CD4-positive, CD25-positive, alpha-beta regulatory T cell (primary cell): ENCODE measurements around the gene RAMACL. TPM values are rescaled to one million over a fixed set of nuclear protein-coding genes. Genes with fewer than 3 reads are reported as not detected.
"Not testable (repeated sequence)": the region's sequence is repeated elsewhere in the genome, so short reads cannot be mapped to it uniquely, and the experiment has no call there.

Experiments
- ATAC-seq, 2 donors: fragments of 150-1000 bp; cut with Tn5 transposase; one replicate each; pipeline ENCODE4 v1.10.0; 2021; ENCODE audit warnings: low read depth in 2 of 2, moderate number of reproducible peaks in 2 of 2, moderate library complexity in 1 of 2
- DNase-seq, 3 donors: peaks; one replicate each; pipeline versions ENCODE4 v3.0.0 to v3.0.0-alpha.2; 2012 to 2022; ENCODE audit warnings: mixed read lengths in 1 of 3
- H3K27ac ChIP-seq: one replicate; pipeline ENCODE4 v1.7.0; 2013; ENCODE audit warnings: mild to moderate bottlenecking, low read length; ENCODE audit not compliant: insufficient read depth, poor library complexity, severe bottlenecking
- H3K27me3 ChIP-seq: one replicate; pipeline ENCODE4 v1.7.0; 2013; ENCODE audit warnings: low read length; ENCODE audit not compliant: control insufficient read depth, insufficient read depth
- H3K36me3 ChIP-seq: one replicate; pipeline ENCODE4 v1.7.0; 2013; ENCODE audit warnings: mild to moderate bottlenecking, low read length, moderate library complexity; ENCODE audit not compliant: control insufficient read depth, insufficient read depth
- H3K4me1 ChIP-seq: 2 replicates; pipeline ENCODE4 v1.7.0; 2013; ENCODE audit warnings: mild to moderate bottlenecking, low read length; ENCODE audit not compliant: insufficient read depth, control insufficient read depth, poor library complexity, severe bottlenecking
- H3K4me3 ChIP-seq: one replicate; pipeline ENCODE4 v1.7.0; 2013; ENCODE audit warnings: low read depth, mild to moderate bottlenecking, low read length, moderate library complexity
- H3K9me3 ChIP-seq, 2 experiments: 1 replicate in 1 of 2; 2 replicates in 1 of 2; pipeline ENCODE4 v1.7.0; 2013; ENCODE audit warnings: low read length in 2 of 2, mild to moderate bottlenecking in 1 of 2, moderate library complexity in 1 of 2; ENCODE audit not compliant: control insufficient read depth in 2 of 2
- H3K27ac Mint-ChIP-seq, 3 donors: one replicate each; pipeline ENCODE4 v1.8.0; 2020 to 2022; ENCODE audit warnings: mild to moderate bottlenecking in 3 of 3, mixed read lengths in 3 of 3, moderate library complexity in 2 of 3
- H3K27me3 Mint-ChIP-seq: one replicate; pipeline ENCODE4 v1.8.0; 2022; ENCODE audit warnings: mild to moderate bottlenecking, mixed read lengths
- H3K36me3 Mint-ChIP-seq: one replicate; pipeline ENCODE4 v1.8.0; 2020; ENCODE audit warnings: mixed read lengths
- H3K4me1 Mint-ChIP-seq, 4 donors: one replicate each; pipeline ENCODE4 v1.8.0; 2020 to 2022; ENCODE audit warnings: mixed read lengths in 4 of 4, mild to moderate bottlenecking in 1 of 4
- H3K4me3 Mint-ChIP-seq, 4 donors: one replicate each; pipeline ENCODE4 v1.8.0; 2020 to 2022; ENCODE audit warnings: mild to moderate bottlenecking in 4 of 4, mixed read lengths in 4 of 4, moderate library complexity in 3 of 4
- H3K9me3 Mint-ChIP-seq, 7 donors: one replicate each; pipeline ENCODE4 v1.8.0; 2020 to 2022; ENCODE audit warnings: mixed read lengths in 7 of 7, mild to moderate bottlenecking in 3 of 7, moderate library complexity in 2 of 7
- polyA plus RNA-seq, 4 donors: library from polyadenylated mRNA; unstranded; fragments of 300-500 nt; fragmentation: Illumina TruSeq; gene quantifications; one replicate each; pipeline ENCODE4 v1.2.3, GENCODE V29; 2021
- total RNA-seq: library from RNA; stranded (reverse); gene quantifications from one replicate; pipeline ENCODE4 v1.2.3, GENCODE V29; 2022

The RAMACL gene
- 0.52 TPM for total RNA-seq
- polyA plus RNA-seq = under 1 TPM; 0.16 to 0.35 (median 0.30) TPM

GRCh38 chr6:166586424-166587156, at the start of gene RAMACL:
RAMACL (minus strand) TSS chr6:166586678; CDS start chr6:166586477, 201 bp downstream.
- peak within 1 kb of the TSS in 1 of 3 donors; percentile 60 for H3K27ac Mint-ChIP-seq

GRCh38 chr6:166635013-166635970, 48.8 kb upstream of the RAMACL start:
- H3K27me3 Mint-ChIP-seq = peaks cover 41% of the 10 kb centered on the region
- peaks cover 0 to 8% (median 3%) of the 10 kb centered on the region in 4 donors for H3K4me1 Mint-ChIP-seq
- no peaks in the 10 kb centered on the region for H3K9me3 Mint-ChIP-seq
- no peak overlapping the region for H3K27ac Mint-ChIP-seq
- ATAC-seq (no peak), DNase-seq (no peak)
- Histone ChIP-seq H3K4me3 (no peak overlapping the region), H3K9me3 (no peaks in the 10 kb centered on the region), H3K27ac (no peak overlapping the region), H3K36me3 (no peaks in the 10 kb centered on the region), H3K4me1 (peaks cover 1% of the 10 kb centered on the region), H3K27me3 (peaks cover 5% of the 10 kb centered on the region)
- peak overlapping the region in 1 of 4 donors; percentile 68 for H3K4me3 Mint-ChIP-seq
- H3K36me3 Mint-ChIP-seq = peaks cover 10% of the 10 kb centered on the region

More at GRCh38 chr6:166586424-166587156, at the start of gene RAMACL:
- H3K36me3 ChIP-seq = no peaks in the 10 kb centered on the region
- Mint-ChIP-seq H3K4me3 (no peak within 1 kb of the TSS), H3K27me3 (peaks cover 4% of the 10 kb centered on the region), H3K4me1 (peaks cover 0 to 18% (median 13%) of the 10 kb centered on the region in 4 donors), H3K9me3 (no peaks in the 10 kb centered on the region), H3K36me3 (no peaks in the 10 kb centered on the region)
- no peak within 1 kb of the TSS for H3K4me3 ChIP-seq
- H3K27ac ChIP-seq = no peak within 1 kb of the TSS
- H3K27me3 ChIP-seq = no peaks in the 10 kb centered on the region
- H3K4me1 ChIP-seq = no peaks in the 10 kb centered on the region
- peak; percentile 71 to 87 for ATAC-seq
- H3K9me3 ChIP-seq = no peaks in the 10 kb centered on the region
- DNase-seq = peak; percentile 26 to 76 (median 41)

- H3K4me3 Mint-ChIP-seq = not testable (repeated sequence)
Observed at GRCh38 chr6:166634581-166634980, 48.1 kb upstream of the RAMACL start.

GRCh38 chr6:166633732-166634535, 47.5 kb upstream of the RAMACL start:
- ATAC-seq (no peak), DNase-seq (no peak)
- no peaks in the 10 kb centered on the region for H3K9me3 ChIP-seq
- Mint-ChIP-seq H3K27me3 (peaks cover 28% of the 10 kb centered on the region), H3K9me3 (peaks cover 0 to 1% (median 0%) of the 10 kb centered on the region in 7 donors), H3K36me3 (peaks cover 6% of the 10 kb centered on the region), H3K4me3 (no peak overlapping the region), H3K4me1 (peaks cover 0 to 2% (median 0%) of the 10 kb centered on the region in 4 donors), H3K27ac (no peak overlapping the region)
- no peaks in the 10 kb centered on the region for H3K4me1 ChIP-seq
- no peak overlapping the region for H3K27ac ChIP-seq
- H3K36me3 ChIP-seq = no peaks in the 10 kb centered on the region
- H3K27me3 ChIP-seq = peaks cover 11% of the 10 kb centered on the region
- H3K4me3 ChIP-seq = no peak overlapping the region

More at GRCh38 chr6:166634581-166634980, 48.1 kb upstream of the RAMACL start:
- ATAC-seq, H3K27ac Mint-ChIP-seq, H3K4me1 ChIP-seq, DNase-seq, H3K4me1 Mint-ChIP-seq, H3K27ac ChIP-seq, H3K9me3 Mint-ChIP-seq, H3K36me3 Mint-ChIP-seq, H3K27me3 ChIP-seq, H3K4me3 ChIP-seq, H3K36me3 ChIP-seq, H3K9me3 ChIP-seq: not testable (repeated sequence)
- H3K27me3 Mint-ChIP-seq = peaks cover 34% of the 10 kb centered on the region

GRCh38 chr6:166632731-166633130, 46.3 kb upstream of the RAMACL start:
- H3K9me3 ChIP-seq = no peaks in the 10 kb centered on the region
- H3K27ac ChIP-seq = no peak overlapping the region
- peaks cover 16% of the 10 kb centered on the region for H3K27me3 Mint-ChIP-seq
- H3K4me3 ChIP-seq = no peak overlapping the region
- no peak overlapping the region for H3K4me3 Mint-ChIP-seq
- peaks cover 6 to 8% (median 7%) of the 10 kb centered on the region in 4 donors for H3K4me1 Mint-ChIP-seq
- no peak overlapping the region for H3K27ac Mint-ChIP-seq
- H3K27me3 ChIP-seq = peaks cover 13% of the 10 kb centered on the region
- peaks cover 0 to 2% (median 0%) of the 10 kb centered on the region in 7 donors for H3K9me3 Mint-ChIP-seq
- ATAC-seq (no peak), DNase-seq (no peak)
- no peaks in the 10 kb centered on the region for H3K36me3 ChIP-seq
- peaks cover 11% of the 10 kb centered on the region for H3K4me1 ChIP-seq
- peaks cover 6% of the 10 kb centered on the region for H3K36me3 Mint-ChIP-seq

- DNase-seq = no peak
- H3K4me3 Mint-ChIP-seq = no peak overlapping the region
- peaks cover 13% of the 10 kb centered on the region for H3K27me3 ChIP-seq
- H3K36me3 ChIP-seq = no peaks in the 10 kb centered on the region
- peaks cover 19% of the 10 kb centered on the region for H3K27me3 Mint-ChIP-seq
- H3K9me3 ChIP-seq = no peaks in the 10 kb centered on the region
- peaks cover 24% of the 10 kb centered on the region for H3K4me1 ChIP-seq
- no peak for ATAC-seq
- no peak overlapping the region for H3K27ac ChIP-seq
- H3K9me3 Mint-ChIP-seq = peaks cover 0 to 2% (median 0%) of the 10 kb centered on the region in 7 donors
- H3K36me3 Mint-ChIP-seq = peaks cover 6% of the 10 kb centered on the region
- no peak overlapping the region for H3K4me3 ChIP-seq
- H3K27ac Mint-ChIP-seq = no peak overlapping the region
- peaks cover 6 to 20% (median 12%) of the 10 kb centered on the region in 4 donors for H3K4me1 Mint-ChIP-seq
Observed at GRCh38 chr6:166630462-166630861, 44.0 kb upstream of the RAMACL start.

GRCh38 chr6:166629628-166630027, 43.1 kb upstream of the RAMACL start:
- Histone ChIP-seq H3K9me3 (no peaks in the 10 kb centered on the region), H3K27me3 (peaks cover 13% of the 10 kb centered on the region), H3K27ac (no peak overlapping the region), H3K4me1 (peaks cover 24% of the 10 kb centered on the region), H3K4me3 (no peak overlapping the region), H3K36me3 (no peaks in the 10 kb centered on the region)
- Mint-ChIP-seq H3K4me1 (peaks cover 6 to 23% (median 14%) of the 10 kb centered on the region in 4 donors), H3K36me3 (peaks cover 6% of the 10 kb centered on the region), H3K27me3 (peaks cover 23% of the 10 kb centered on the region), H3K9me3 (peaks cover 0 to 2% (median 0%) of the 10 kb centered on the region in 7 donors), H3K27ac (peak overlapping the region in 2 of 3 donors; percentile 3 to 66), H3K4me3 (peak overlapping the region in 1 of 4 donors; percentile 73)
- ATAC-seq = no peak
- DNase-seq = no peak
